Thyroid gland (tissue), 4 donors: ENCODE measurements around the gene NR6A1.

Experiments used
- CTCF ChIP-seq, 6 experiments: fragments of 200-600 bp in 3 of 6; fragments of 450-650 bp in 3 of 6; sonication (generic) in 3 of 6; IDR thresholded peaks; one replicate each; pipeline ENCODE4 v1.5.1; 2016 to 2019; ENCODE audit warnings: antibody characterized with exemption in 6 of 6, mild to moderate bottlenecking in 2 of 6, inconsistent platforms in 1 of 6, moderate library complexity in 1 of 6
- POLR2A ChIP-seq, 2 donors: fragments of 450-650 bp; IDR thresholded peaks; one replicate each; pipeline ENCODE4 v1.6.1; 2017; ENCODE audit warnings: antibody characterized with exemption in 2 of 2, mild to moderate bottlenecking in 2 of 2, moderate library complexity in 1 of 2

- no peak for TF ChIP-seq CTCF (IDR thresholded peaks at IDR 0.05)
- no peak for TF ChIP-seq POLR2A (IDR thresholded peaks at IDR 0.05)
Observed at GRCh38 chr9:124721109-124721906, 49.8 kb downstream of the NR6A1 start.
